Central memory CD4-positive, alpha-beta T cell (primary cell): ENCODE data around the gene ITPR2.
"Not testable (repeated sequence)": the region's sequence is repeated elsewhere in the genome, so short reads cannot be mapped to it uniquely, and the experiment has no call there.

Source experiments
- DNase-seq: peaks from one replicate; pipeline ENCODE4 v3.0.0; 2022

ITPR2 gene

DNA sequence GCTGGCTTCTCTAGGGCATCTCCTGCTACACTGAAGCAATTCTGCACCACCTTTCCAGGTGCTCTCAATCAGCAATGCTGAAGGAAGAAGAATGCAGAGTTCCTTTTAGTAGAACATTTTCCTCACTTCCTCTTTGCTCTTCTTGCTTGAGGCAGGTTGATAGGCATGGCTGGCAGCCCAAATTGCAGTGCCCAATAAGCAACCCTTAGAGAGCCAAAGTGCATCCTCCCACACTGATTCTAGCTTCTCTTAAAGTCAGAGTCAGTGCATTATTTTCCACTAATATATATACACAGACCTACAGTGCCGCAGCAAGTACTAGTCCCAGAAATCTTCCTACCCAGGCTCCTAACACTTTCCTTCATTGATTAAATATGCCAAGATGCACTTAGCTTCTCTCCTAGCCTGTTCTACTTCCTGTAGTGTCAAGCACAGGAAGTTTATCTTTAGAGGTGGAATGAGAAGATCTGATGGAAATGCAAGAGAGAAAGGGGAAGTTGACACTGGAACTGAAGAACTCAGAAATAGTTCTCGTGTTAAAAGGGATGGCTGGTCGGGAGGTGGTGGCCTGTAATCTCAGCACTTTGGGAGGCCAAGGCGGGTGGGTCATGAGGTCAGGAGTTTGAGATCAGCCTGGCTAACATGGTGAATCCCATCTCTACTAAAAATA is 504.9 kb downstream of the ITPR2 start:
- no peak for DNase-seq

DNA sequence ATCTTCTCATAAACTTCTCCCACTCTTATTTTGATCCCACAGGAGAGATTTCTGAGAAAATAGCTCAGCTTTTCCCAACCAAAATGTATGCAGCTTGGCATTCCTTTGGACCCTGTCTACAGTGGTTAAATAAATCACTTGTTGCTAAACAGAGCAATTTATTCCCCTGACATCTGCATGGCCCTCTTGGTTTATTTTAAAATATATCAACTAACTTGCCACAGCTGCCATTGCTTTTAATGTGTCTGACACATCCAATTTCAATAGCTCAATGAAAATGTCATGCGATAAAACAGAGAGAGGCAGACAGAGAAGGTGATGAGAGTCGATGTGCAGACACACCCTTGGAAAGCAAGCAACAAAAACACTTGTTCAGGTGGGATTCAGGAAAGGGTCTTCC is 509.3 kb downstream of the ITPR2 start:
- DNase-seq: no peak

DNA sequence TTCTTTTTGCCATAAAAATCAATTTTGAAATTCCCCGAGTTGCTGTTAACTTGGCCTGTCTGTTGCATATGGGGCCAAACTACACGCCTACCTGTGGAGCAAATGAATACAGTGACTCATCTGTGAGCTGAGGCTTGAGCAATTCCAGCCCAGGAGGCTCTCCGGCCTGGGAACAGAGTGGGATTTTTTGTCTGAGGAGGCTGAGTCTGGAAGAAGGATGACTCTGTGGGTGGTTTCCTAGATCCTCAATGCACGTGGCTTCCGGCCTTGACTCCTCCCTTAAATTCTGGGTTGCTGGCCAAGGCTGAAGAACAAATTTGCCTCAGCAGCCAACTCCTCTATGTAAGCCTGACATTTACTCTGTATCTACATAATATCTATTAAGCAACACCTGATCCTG is 513.5 kb downstream of the ITPR2 start:
- DNase-seq: no peak

DNA sequence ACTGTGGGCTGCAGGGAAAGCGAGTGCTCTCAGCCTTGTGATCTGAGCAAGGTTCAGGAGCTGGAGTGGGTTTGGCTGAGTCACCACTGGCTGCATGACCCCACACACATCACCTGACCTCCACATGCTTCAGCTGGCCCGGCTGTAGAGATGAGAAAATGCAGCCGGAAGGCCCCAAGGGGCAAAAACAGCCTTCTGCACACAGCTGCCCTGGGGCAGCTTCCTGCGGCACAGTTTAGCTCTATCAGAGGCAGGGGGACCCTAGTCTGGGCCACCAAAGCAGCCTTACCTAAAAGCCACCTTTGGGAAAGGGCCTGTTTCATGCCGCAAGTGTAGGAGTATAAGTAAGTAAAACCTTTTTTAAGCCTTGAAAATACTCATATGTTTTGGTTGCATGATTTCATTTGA is 514.3 kb downstream of the ITPR2 start:
- no peak for DNase-seq

DNA sequence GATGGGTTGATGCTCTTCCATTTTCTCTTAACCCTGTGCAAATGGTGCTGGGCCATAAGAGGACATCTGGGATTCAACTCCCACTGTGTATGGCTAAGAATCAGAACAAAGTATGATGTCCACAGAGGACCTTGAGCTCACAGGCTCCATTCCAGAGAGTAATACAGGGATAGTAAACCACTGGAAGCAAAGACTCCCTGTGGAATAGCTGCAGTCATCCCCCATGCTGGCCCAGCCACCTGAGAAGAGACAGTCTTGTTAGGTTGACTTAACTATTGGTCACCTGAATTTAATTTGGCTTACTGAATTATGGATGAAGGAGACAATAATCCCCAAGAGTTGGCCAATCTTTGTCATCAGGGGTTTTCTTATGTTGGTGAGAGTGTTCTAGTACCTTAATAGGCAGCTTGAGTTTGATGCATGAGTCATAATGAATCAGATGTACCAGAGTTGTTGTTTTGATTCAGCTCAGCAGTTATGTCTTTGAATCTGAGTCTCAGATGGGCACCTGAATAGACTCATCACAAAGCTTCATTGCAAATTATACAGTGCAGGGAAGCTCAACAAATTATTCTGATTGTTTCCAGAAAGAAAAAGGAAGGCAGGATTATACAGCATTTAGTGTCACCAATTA is 514.9 kb downstream of the ITPR2 start:
- no peak for DNase-seq

DNA sequence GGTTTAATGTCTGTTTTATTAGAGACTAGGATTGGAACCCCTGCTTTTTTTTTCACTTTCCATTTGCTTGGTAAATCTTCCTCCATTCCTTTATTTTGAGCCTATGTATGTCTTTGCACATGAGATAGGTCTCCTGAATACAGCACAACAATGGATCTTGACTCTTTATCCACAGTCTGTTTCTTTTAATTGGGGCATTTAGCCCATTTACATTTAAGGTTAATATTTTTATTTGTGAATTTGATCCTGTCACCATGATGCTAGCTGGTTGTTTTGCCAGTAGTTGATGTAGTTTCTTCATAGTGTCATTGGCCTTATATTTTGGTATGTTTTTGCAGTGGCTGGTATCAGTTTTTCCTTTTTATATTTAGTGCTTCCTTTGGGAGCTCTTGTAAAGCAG is 518.9 kb downstream of the ITPR2 start:
- not testable (repeated sequence) for DNase-seq

DNA sequence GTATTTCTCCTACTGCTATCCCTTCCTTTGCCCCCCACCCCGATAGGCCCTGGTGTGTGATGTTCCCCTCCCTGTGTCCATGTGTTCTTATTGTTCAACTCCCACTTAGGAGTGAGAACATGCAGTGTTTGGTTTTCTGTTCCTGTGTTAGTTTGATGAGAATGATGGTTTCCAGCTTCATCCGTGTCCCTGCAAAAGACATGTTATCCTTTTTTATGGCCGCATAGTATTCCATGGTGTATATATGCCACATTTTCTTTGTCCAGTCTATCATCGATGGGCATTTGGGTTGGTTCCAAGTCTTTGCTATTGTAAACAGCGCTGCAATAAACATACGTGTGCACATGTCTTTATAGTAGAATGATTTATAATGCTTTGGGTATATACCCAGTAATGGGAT is 522.5 kb downstream of the ITPR2 start:
- DNase-seq: not testable (repeated sequence)

DNA sequence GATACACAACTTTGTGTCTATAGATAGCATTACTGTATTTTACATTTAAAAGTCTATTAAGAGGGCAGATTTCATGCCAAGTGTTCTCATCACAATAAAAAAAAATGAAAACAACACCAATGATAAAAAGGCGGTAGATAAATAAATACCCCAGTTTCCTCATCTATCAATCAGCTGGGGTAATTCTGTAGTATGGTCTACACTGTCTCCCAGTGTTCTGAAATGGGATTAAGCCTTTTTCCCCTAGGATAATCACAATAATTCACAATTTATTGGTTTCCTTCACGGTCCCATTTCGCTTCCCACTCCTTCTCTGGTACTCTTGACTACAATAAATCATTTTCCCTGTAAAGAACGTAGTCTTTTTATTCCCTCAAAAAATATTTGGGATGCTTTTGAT is 523.4 kb downstream of the ITPR2 start:
- no peak for DNase-seq

DNA sequence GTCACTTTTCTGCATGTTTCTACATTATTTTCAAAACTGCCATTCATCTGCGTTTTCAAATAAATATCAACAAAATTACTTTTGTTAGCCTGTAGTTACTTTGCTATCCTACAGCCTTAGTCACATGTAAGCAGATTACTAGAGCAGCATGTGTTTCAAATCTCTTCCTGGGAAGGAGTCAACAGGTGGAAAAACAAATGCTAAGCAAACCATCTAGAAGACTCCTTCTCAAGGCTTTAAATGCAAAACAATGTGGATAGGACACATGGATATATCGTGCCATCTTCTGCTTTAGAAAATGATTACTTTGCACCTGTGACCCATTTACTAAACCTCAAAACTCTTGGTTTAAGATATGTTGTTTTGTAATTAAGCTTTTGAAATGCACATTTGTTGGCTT is 528.7 kb downstream of the ITPR2 start:
- no peak for DNase-seq

DNA sequence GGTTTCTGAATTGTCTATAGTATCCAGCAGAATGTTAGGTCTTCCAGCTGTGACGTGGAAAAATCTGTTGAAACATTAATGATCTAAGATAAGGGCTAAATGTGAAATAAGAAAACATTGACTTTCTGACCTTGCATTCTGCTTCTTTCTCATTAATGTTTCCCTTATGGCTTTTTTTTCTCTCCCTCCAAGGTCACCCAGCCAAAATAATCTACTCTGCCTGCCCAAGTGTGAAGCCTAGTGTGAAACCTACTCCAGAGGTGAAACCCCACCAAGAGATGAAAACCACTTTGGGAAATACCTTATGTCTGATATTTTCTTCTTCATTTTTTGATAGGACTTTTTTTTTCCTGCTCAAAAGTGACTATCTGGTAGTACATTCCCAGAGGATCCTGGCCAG is 529.6 kb downstream of the ITPR2 start:
- no peak for DNase-seq

DNA sequence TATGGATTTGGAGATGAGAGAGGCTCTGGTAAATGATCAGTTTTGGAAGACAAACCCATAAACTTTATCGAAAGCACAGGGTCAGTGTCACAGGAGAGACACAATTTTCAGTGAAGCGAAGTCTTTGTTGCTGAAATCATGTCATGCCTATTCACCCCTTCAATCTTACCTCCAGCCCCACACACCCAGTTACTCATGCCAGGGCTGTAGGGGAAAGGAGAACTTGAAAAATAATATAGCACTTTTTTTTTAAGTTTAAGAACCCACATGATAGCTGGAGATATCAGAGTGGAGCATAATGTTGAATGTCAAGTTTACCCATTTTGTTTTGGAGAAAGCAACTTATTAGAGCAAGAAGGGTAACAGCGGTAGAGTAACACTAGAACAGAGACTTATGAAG is 530.2 kb downstream of the ITPR2 start:
- DNase-seq: no peak

DNA sequence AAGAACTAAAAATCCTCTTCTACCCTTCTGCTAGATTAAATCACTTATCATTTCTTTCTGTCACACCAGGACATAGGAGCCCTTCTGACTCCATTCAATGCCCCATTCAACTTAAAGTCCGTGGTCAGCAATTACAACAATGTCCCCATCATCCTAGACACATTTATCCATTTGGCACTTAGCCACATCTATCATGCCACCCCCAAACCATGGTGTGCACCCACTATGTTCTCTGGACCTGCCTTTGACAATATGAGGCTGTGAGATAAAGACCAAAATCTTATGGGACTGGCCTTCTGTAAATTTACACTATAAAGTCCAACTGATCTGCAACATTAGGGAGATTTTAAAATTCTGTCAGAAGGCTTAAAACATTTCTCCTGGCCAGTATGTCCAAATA is 533.2 kb downstream of the ITPR2 start:
- no peak for DNase-seq

DNA sequence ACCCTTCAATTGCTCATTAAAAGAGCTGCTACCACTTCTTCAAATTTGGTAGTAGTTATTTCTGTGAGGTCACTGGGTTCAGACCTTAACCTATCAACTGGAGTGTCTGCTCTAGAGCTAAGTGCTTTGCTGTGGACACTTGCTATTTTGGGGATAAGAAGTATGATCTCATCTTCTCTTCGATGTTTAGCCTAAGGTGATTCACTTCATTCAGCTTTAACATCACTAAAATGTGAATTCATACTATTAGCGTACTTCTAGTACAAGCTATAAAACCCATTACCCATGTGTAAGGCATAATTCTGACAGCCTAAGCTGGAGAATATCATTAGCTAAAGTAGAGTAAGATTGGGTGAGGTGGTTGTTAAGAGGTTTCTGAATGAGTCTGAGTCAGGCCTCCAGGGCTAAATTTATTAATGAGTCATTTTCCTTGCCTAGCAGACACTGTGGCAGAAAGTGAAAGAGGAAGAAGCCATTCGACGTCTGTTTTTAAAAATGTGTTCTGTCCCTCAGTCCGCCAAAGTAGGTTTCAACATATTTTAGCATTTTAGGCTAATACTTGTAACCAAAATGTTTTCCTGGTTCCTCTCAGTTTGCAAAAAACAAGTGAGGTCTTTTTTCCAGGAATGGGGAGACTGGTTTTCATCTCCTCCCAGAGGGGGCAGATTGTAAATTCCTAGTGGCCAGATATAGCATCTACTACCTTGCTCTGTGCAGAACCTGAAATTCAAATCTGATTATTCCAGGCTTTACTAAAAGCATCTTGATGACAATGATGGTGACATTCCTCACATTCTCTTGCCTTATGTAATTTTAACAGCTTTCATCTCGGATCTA is 534.0 kb downstream of the ITPR2 start:
- DNase-seq: no peak

DNA sequence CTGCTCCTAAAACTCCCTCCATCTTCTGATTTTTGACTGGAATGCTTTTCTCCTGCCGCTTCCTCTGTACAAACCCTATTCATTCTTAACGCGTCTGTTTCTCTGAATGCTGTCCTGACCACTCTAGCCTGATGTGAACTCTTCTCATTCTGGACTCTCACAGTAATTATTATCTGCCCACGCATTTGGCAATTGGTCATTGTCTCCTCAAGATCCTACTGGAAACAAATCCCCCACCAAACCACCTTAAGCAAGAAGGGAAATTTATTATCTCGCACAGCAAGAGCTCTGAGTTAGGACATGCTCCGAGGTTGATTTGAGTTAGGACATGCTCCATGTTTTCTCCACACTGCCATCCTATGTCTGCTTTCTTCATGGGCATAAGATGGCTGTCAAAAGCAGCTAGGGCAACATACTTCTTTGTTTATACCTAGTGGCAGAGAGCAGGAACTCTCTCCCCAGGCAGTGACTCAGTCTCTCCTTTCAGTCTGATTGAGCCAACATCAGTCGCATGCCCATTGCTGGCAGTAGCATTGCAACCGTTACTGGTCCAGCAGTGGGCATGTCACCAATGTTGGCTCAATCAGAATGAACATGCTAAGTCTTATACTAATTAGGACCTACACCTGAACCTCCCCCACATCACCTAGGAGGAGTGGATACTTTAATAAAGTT is 535.5 kb downstream of the ITPR2 start:
- DNase-seq: no peak

DNA sequence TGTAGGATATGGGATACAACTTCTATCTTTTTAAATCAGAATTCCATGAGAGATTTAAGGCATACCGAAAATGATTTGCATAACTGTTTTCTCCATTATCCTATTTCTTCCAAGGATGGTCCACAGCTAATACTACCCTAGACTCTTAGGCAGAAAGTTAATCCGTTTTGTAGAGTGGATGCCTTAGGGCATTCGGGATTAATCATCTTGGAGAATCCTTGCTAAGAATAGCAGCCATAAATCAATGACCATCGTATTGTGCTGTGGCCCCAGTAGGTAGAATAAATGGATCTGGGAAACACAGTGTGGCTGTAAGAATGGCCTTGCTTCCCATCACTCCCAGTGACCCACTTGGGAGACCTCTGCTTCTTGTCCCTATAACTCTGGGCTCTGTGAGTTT is 538.0 kb downstream of the ITPR2 start:
- DNase-seq: no peak

DNA sequence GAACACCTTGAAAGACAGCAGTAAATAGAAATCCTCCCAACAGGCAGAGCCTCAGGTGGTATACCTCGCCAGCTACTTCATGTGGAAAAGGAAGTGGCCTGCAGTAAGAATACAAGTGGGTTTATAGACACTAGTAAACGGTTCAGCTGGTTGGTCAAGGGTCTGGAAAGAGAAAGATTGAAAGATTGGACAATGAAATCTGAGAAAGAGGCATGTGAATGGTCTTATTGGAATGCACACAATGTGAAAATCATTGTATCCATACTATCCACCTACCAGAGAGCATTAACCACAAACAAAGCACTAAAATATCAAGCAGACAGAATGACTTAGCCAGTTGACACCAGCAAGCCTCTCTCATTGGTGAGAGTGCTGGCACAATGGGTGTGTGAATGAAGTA is 539.4 kb downstream of the ITPR2 start:
- no peak for DNase-seq

DNA sequence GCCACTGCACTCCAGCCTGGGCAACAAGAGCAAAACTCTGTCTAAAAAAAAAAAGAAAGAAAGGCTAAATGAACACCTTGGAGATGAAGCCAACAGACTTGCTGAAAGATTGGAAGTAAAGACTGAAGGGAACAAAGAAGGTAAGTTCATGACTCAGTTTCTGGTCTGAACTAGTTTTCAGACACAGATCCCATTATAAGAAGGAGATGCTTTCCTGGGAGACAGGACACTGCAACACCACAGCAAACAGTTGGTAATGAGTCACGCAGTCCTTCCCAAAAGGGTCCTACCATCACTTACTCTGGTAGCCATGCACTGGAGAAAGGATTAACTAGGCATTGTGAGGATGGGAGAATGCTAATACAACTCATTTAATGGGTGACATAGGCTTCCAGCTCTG is 540.4 kb downstream of the ITPR2 start:
- no peak for DNase-seq

DNA sequence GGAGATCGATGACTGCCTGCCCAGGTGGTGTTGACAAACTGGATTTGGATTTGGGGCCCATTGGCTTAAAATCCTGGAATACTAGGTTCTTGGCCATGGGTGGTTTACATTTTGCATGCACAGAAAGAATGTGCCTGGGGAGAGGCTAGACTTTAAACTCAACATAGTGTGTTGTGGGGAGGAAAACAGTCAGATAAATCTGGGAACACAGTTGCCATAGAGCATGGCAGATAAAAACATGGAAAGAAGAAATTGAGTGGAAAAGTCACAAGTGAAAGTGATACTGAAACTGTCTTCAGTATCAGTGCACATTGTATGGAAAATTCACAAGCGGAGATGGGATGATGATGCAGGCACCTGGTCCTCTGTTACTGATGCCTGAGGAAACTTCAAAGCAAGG is 542.4 kb downstream of the ITPR2 start:
- DNase-seq: no peak

DNA sequence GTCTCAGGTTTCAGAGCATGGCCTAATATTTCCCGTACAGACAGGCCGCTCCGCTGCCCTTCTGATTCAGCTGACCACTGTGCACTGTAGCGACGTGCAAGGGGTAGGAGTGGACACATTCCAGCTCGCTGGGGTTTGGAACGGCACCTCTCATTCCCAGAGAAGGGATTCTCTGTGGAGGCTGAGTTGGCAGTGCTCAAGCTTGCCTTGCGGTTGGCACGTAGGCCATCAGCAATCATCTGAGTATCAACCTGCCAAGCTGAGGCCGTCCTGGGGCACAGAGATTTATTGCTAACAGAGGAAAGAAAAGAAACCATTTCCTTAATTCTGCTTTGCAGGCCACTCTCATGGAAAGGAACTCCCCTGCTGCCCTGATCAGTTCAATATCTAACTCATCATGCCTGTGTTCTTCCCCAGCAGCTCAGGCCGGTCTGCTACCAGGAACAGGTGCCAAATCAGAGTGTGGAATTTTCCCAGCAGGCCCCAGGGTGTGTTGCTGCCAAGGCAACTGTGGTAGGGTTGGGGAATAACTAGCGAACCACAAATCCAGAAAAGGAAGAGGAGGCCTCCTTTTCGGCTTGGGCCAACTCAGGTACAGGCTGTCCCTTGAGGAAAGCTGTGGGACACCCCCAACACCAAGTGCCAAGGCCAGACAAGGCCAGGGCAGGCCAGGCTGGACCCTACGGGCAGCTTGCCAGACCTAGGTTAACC is 545.2 kb downstream of the ITPR2 start:
- no peak for DNase-seq
